Panc1 (cell line): ENCODE data around the gene TEAD4. TPM values are rescaled to one million over a fixed set of nuclear protein-coding genes. Genes with fewer than 3 reads are reported as not detected.

Source experiments
- total RNA-seq: library from RNA; stranded (reverse); gene quantifications from one replicate; pipeline ENCODE4 v1.2.1, GENCODE V29; 2021; ENCODE audit not compliant: unreplicated experiment

TEAD4 gene
- total RNA-seq, 1 experiment from 2014 or later = 47.6 TPM

Other genes starting within 250 kb of the TEAD4 start
- 64.9 TPM for gene FKBP4, start 164.4 kb upstream of the TEAD4 start, total RNA-seq
- 17.4 TPM for gene ITFG2, start 146.7 kb upstream of the TEAD4 start, total RNA-seq
- gene NRIP2, start 124.4 kb upstream of the TEAD4 start, total RNA-seq = not detected
- gene TEX52, start 102.4 kb upstream of the TEAD4 start, total RNA-seq = not detected
- gene FOXM1, start 82.2 kb upstream of the TEAD4 start, total RNA-seq = 71.2 TPM
- gene RHNO1, start 82.2 kb upstream of the TEAD4 start, total RNA-seq = 37.7 TPM
- 29.3 TPM for gene TULP3, start 68.5 kb upstream of the TEAD4 start, total RNA-seq
- 7.7 TPM for gene TSPAN9, start 118.0 kb downstream of the TEAD4 start, total RNA-seq